Midbrain (tissue), 1 donor: Measurements from ENCODE around the gene MEIS1.

Experiments
- DNase-seq: peaks from one replicate; lab custom pipeline; 2025; lab: John Stamatoyannopoulos, UW

Gene MEIS1

DNA sequence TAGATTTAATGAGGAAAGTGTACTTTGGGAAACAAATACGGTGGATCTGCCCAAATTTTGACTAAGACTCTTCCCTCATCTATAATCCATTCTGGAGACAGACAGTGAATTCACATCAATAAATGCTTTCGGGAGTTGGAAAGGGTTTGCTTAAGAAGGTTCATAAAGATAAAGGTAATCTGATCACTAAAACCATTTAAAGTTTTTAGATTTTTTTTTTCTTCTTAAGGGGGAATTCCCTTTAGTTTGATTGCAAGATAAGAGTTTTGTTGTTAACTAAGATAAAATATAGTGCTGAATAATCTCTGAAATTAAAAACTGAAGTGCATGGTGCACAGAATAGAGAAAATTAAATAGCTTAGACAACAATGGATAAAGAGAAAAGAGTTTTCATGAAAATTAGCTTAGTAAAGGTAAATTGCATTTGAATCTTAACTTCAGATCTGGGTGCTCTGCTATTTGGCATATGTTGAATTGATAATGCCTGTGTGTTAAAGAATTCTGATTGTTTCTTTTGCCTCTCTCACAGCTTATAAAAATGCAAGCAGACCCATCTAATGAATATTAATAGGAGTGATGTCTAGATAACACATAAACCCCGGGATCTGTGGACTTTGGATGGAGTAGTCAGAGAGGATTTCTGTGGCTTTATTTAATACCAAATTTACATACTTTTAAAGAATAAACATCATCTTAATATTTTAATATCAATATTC is 100.8 kb downstream of the MEIS1 start:
- no peak for DNase-seq

- DNase-seq, result no peak
Measured at GRCh38 chr2:66536290-66536673, 101.4 kb downstream of the MEIS1 start.

- DNase-seq, result no peak
Measured at GRCh38 chr2:66536997-66537396, 102.1 kb downstream of the MEIS1 start.

- DNase-seq, result no peak
Measured at GRCh38 chr2:66538291-66538690, 103.4 kb downstream of the MEIS1 start.

GRCh38 chr2:66539452-66539851 is 104.5 kb downstream of the MEIS1 start:
- no peak for DNase-seq

DNA sequence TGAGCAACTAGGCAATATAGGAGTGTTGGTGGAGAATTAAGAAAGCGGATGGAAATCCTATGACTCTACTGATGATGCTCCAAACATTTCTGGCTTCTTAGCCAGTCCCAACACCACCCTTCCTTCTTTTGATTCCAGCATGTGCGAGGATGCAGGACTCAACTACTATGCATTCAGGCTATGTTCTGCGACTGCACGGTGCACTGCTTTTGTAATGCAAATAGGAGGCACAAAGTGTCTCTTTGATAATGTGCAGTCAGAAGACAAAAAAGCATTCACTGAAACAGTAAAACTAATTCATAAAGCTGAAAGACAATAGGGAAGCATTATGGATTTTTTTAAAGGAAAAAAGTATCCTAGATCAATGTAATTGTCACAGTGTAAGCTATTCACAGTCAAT is 106.7 kb downstream of the MEIS1 start:
- peak; percentile 82 for DNase-seq

GRCh38 chr2:66543257-66543767 is 108.4 kb downstream of the MEIS1 start:
- no peak for DNase-seq

DNA sequence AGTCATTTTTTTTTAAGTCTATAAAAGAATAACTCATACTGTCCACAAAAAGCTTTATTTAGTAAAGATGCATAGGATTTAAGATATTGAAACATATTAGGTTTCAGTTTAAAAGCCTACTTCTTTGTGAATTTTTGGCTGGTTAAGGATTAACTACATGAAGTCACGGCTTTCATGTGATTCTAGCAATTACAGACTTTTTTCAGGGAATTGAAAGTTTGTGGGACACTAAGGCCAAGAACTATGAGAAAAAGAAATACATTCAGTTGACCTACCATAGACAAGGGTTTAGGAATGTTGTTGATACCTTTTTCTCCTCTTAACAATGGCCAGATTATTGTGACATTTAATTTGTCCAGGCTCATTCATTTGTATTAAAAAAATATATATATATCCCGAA is 109.3 kb downstream of the MEIS1 start:
- no peak for DNase-seq

DNA sequence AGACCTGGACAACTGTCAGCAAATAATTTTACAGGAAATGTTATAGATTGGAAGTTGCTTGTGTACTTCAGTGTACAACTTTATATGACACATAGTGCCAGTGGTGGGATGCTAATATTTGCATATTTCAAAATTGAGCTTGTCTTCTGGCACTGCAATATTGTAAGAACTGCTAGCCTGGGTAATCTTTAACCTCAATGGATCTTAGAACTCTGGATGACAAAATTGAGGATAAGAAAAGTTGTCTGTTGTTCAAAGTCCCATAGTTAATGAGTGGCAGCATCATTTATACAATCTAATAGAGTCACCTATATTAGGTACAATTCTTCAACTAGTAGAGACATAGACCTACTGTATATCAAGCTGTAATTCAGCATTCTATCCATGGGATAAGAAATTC is 110.3 kb downstream of the MEIS1 start:
- no peak for DNase-seq

GRCh38 chr2:66547118-66547517 is 112.2 kb downstream of the MEIS1 start:
- DNase-seq, result no peak

- DNase-seq, result no peak
Measured at GRCh38 chr2:66547887-66548286, 113.0 kb downstream of the MEIS1 start.

DNA sequence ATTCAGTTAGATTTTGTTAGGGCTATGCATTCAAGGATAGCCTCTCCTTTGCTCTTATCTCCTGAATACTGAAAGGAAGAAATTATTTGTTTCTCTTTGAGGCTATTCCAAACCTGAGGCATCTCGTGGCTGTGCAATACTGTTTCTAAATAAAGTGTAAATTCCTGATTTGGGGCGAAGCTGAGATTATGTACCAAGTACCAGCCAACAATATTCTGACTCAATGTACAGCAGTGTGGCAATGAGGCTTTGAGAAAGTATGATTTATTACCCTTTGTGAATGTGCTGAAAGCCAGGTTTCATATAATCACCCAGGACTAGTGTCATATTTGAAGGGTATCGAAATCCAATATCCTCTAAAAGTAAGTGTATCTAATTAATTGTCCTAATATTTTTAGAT is 113.5 kb downstream of the MEIS1 start:
- no peak for DNase-seq

- DNase-seq, result no peak
Measured at GRCh38 chr2:66550826-66551225, 115.9 kb downstream of the MEIS1 start.

DNA sequence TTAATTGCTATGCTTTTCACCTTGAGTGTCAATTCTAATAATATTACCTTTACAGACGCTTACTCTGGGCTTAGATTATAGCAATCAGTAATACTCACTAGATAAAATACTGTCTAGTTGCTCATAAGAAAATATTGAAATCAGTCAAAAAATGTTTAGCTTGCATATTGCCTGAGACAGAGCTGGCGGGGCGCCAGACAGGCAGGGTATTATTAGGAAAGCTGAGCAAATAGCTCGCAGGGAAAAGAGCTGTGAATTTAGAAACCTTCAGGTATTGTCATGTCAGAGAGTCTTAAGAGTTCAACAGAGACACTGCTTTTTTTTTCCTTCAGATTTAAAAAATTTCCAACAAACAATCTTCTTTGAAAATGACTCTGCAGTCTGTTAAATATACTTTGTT is 118.4 kb downstream of the MEIS1 start:
- DNase-seq, result no peak

- no peak for DNase-seq
Measured at GRCh38 chr2:66555091-66555490, 120.2 kb downstream of the MEIS1 start.

DNA sequence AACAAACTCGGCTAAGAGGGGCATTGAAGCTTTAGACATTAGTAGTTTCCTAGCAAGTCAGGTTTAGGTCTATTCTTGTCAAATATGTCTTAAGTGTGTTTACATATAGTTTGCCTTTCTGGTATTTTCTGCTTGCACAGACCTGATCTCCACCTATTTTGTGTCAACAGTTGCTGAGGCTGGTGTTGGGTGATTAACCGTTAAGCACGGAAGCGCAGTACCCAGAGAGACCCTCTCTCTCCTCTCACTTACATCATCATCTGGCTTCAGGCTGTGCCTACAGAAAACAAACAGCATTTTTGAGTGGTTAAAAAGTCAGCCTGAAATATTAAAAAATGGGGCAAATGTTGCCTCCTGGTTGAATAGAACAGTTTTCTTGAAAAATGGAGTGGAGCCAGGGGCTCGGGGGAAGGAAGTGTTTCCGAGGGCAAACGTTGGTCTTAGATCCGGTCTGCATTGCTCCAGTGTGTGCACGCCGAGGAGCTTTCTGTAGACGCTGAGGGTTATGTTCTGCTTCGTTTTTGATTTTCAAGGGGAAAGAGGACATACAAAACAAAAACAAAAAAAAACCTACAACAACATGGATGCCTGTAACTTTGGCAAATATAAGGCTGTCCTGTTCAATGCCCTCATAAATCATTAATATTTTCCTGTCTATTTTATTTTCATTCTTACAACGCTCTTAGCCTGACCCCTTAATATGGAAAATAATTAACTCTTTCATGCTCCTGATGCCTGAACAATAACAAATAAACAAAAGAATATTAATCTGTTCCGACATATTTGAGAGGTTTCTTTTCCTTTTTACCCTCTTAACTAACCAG is 120.8 kb downstream of the MEIS1 start:
- peak; percentile 60 for DNase-seq

DNA sequence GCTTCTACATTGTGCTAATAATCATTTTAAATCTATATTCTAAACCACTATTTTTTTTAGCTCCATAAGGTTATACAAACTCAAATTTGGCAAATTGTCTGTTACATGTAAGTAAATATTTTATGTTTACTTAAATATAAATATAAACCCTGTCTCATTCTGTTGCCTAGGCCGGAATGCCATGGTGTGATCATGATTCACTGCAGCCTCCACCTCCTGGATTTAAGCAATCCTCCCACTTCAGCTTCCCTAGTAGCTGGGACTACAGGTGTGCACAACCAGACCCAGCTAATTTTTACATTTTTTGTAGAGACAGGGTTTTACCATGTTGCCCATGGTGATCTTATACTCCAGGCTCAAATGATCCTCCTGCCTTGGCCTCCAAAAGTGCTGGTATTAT is 124.7 kb downstream of the MEIS1 start:
- DNase-seq, result no peak

GRCh38 chr2:66560683-66561082 is 125.8 kb downstream of the MEIS1 start:
- DNase-seq, result no peak

DNA sequence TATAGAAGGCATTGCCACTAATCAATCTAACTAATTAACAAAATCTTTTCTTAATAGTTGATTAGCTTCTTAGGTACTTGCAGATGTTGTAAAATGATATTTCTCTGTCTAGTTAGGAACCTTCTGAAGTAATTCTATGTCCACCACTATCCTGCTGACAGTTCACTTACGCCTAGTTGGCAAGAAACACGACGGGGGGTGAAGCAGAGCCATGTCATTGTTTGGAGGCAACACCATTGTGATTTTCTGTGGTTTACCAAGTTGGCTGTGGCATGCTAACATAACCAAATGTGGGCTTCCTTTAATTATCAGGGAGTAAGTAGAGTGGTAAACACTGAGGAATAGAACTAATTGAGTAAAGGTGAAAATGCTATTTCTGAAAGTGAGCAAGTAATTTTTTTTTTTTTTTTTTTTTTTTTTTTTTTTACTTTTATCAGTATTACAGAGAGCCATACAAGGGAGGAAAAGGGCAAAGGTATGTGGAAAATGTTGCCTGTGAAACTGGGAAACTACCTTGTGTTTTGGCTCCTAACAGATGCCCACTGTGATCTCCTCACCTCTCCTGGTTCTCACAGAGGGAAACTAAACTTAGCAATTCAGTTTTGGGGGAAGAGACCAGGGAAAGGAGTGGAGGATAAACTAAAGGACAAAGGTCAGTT is 126.8 kb downstream of the MEIS1 start:
- DNase-seq, result no peak

DNA sequence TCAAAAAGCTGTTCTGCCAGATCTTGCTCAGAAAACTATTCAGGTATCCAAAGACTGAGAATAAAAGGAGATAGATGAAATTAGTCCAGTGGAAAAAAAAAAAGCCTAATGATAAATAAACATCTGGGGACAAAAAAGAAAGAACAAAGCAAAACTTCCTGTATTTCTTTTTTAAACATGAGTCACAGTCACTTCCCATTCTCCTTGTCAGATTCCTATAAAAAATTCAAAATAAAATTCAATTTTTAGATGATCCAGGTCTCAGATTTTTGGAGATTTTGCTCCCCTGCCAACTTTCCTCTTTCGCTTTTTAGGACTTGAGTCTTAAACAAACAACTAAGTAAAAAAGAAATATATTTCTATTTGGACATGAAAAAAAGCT is 127.4 kb downstream of the MEIS1 start:
- DNase-seq, result no peak

DNA sequence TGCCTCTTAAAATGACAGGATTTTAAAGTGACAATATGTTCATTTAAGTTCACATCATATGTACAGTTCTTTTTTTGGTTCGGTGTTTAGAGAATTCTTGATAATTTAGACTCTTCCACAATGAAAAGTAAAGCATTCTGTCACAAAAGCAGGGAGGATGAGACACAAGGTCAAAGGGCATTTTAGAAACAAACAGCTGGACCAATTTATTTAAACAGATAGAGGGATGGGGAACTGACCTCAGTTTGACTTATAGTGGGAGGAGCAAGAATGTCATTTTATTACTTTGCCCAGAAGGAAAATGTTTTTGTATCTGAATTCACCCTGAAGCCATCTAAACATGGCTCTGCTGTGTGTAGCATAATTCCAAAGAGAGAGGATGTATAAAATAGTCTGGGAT is 128.5 kb downstream of the MEIS1 start:
- DNase-seq, result no peak

DNA sequence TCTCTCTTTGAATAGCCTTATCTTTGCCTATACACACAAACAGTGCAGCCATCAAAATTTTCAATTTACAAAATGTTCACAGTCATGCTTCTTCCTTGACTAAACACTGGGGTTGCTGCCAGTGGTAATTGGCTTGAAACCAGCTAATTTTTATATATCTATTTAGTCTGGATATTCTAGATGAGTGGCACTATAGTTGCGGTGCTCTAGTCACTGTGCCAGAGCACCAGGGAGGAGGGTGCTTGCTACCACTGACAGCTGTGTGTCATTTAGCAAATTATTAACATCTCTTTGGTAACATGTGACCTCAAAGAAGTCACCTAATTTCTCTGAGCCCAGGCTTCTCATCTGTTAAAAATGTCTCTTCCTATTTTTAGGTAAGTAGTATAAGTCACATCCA is 130.4 kb downstream of the MEIS1 start:
- no peak for DNase-seq
